Loucy (cell line): ENCODE measurements around the gene CACNA1D.

Experiments
- H2AFZ ChIP-seq: fragments of 200-600 bp; sonication (generic); 2 replicates; pipeline ENCODE4 v1.6.0; 2016; ENCODE audit warnings: antibody characterized with exemption, mild to moderate bottlenecking, low read length, moderate library complexity
- H3F3A ChIP-seq: fragments of 200-600 bp; 2 replicates; pipeline ENCODE4 v1.6.0; 2016; ENCODE audit warnings: antibody characterized with exemption, low read depth, mild to moderate bottlenecking
- H3K27me3 ChIP-seq: fragments of 200-600 bp; sonication (generic); 2 replicates; pipeline ENCODE4 v1.6.1; 2014; ENCODE audit warnings: low read length, mild to moderate bottlenecking; ENCODE audit not compliant: insufficient read depth, poor library complexity, severe bottlenecking
- H3K36me3 ChIP-seq: fragments of 200-600 bp; sonication (generic); 2 replicates; pipeline ENCODE4 v1.6.1; 2016; ENCODE audit warnings: low read length; ENCODE audit not compliant: insufficient read depth
- H3K4me1 ChIP-seq: fragments of 200-600 bp; sonication (generic); 2 replicates; pipeline ENCODE4 v1.5.1; 2014; ENCODE audit warnings: low read length, mild to moderate bottlenecking; ENCODE audit not compliant: insufficient read depth, poor library complexity, severe bottlenecking
- H3K4me2 ChIP-seq: fragments of 200-600 bp; sonication (generic); 2 replicates; pipeline ENCODE4 v1.6.0; 2014; ENCODE audit warnings: antibody characterized with exemption, low read length, low read depth, mild to moderate bottlenecking; ENCODE audit not compliant: poor library complexity, severe bottlenecking
- H3K4me3 ChIP-seq: fragments of 200-600 bp; sonication (generic); 2 replicates; pipeline ENCODE4 v1.5.1; 2014; ENCODE audit warnings: low read length, mild to moderate bottlenecking, mixed read lengths; ENCODE audit not compliant: poor library complexity, severe bottlenecking
- H3K79me2 ChIP-seq: fragments of 200-600 bp; sonication (generic); 2 replicates; pipeline ENCODE4 v1.6.1; 2014; ENCODE audit warnings: low read length; ENCODE audit not compliant: insufficient read depth
- H3K9ac ChIP-seq: fragments of 200-600 bp; sonication (generic); 2 replicates; pipeline ENCODE4 v1.6.0; 2014; ENCODE audit warnings: mild to moderate bottlenecking, low read depth, low read length, moderate library complexity; ENCODE audit not compliant: poor library complexity, severe bottlenecking
- H3K9me2 ChIP-seq: fragments of 200-600 bp; sonication (generic); replicated peaks from 2 replicates; pipeline ENCODE4 v1.6.1; 2016; ENCODE audit warnings: low read depth, low read length, mixed read lengths
- H3K9me3 ChIP-seq: fragments of 200-600 bp; sonication (generic); 2 replicates; pipeline ENCODE4 v1.6.1; 2014; ENCODE audit warnings: mild to moderate bottlenecking, antibody characterized with exemption, low read length, low read depth; ENCODE audit not compliant: insufficient read depth
- H4K20me1 ChIP-seq: fragments of 200-600 bp; sonication (generic); 2 replicates; pipeline ENCODE4 v1.6.0; 2014; ENCODE audit warnings: antibody characterized with exemption, low read length, mild to moderate bottlenecking; ENCODE audit not compliant: insufficient read depth, poor library complexity, severe bottlenecking
- EZH2phosphoT487 ChIP-seq: fragments of 200-600 bp; IDR thresholded peaks from 2 replicates; pipeline ENCODE4 v1.6.1; 2018; ENCODE audit warnings: antibody characterized with exemption, mild to moderate bottlenecking, moderate library complexity, borderline replicate concordance
- TF ChIP-seq, protein P1 (sequence below): fragments of 200-600 bp; sonication (generic); conservative IDR thresholded peaks from 2 replicates; pipeline ENCODE4 v1.5.1; 2014; ENCODE audit warnings: mild to moderate bottlenecking, antibody characterized with exemption, low read length

CACNA1D gene

DNA sequence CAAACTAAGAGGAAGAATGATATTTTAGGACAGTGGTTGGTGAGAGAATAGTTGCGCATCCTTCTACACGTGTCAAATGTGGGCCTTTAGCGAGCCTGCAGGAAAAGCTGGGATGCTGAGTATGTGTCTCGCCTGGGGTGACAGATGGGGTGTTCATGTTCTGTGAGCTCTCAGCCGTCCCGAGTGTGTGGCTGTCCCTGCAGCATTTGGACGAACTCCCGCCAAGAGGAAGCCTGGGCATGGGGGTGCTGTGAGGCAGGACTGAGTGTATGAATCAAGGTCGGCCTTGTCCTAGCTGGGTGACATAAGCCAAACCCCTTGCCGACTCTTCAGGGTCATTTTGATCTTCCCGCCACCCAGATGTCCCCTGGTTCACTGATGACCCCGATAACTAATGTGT is 94.8 kb downstream of the CACNA1D start:
- H4K20me1 ChIP-seq, result no peaks in the 10 kb centered on the region
- no peak overlapping the region for H3K9ac ChIP-seq
- no peaks in the 10 kb centered on the region for H3F3A ChIP-seq
- TF ChIP-seq, protein P1, sequence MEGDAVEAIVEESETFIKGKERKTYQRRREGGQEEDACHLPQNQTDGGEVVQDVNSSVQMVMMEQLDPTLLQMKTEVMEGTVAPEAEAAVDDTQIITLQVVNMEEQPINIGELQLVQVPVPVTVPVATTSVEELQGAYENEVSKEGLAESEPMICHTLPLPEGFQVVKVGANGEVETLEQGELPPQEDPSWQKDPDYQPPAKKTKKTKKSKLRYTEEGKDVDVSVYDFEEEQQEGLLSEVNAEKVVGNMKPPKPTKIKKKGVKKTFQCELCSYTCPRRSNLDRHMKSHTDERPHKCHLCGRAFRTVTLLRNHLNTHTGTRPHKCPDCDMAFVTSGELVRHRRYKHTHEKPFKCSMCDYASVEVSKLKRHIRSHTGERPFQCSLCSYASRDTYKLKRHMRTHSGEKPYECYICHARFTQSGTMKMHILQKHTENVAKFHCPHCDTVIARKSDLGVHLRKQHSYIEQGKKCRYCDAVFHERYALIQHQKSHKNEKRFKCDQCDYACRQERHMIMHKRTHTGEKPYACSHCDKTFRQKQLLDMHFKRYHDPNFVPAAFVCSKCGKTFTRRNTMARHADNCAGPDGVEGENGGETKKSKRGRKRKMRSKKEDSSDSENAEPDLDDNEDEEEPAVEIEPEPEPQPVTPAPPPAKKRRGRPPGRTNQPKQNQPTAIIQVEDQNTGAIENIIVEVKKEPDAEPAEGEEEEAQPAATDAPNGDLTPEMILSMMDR, result no peak
- TF ChIP-seq EZH2phosphoT487, result no peak
- H3K4me2 ChIP-seq, result no peak overlapping the region
- no peaks in the 10 kb centered on the region for H3K79me2 ChIP-seq
- no peak overlapping the region for H3K4me3 ChIP-seq
- H3K9me2 ChIP-seq, result no peaks in the 10 kb centered on the region
- H3K4me1 ChIP-seq, result no peaks in the 10 kb centered on the region
- no peaks in the 10 kb centered on the region for H3K9me3 ChIP-seq
- H2AFZ ChIP-seq, result no peak overlapping the region
- H3K36me3 ChIP-seq, result no peaks in the 10 kb centered on the region
- H3K27me3 ChIP-seq, result no peaks in the 10 kb centered on the region

DNA sequence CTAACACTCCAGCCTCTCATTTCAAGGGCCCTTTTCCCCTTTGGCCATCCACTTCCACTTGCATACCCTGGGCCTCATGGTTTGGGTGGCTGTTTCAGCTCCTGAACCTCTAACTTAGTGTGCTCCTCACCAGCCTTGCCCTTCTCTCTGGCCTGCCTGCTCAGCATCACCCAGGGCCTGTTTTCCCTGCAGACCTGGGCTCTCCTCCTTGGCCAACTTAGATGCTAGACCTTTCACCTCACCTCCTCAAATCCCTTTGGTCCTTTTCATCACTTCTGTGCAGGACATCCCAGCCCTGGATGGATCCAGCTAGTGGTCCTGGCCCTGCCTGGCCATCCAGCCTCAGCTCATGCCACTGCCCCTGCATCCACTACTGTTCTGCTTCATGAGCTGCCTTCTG is 95.4 kb downstream of the CACNA1D start:
- Histone ChIP-seq H4K20me1 (no peaks in the 10 kb centered on the region), H3K9me3 (no peaks in the 10 kb centered on the region), H2AFZ (no peak overlapping the region), H3K27me3 (no peaks in the 10 kb centered on the region), H3K4me1 (no peaks in the 10 kb centered on the region), H3K4me2 (no peak overlapping the region), H3K9ac (no peak overlapping the region), H3K4me3 (no peak overlapping the region), H3K79me2 (no peaks in the 10 kb centered on the region), H3K36me3 (no peaks in the 10 kb centered on the region), H3K9me2 (no peaks in the 10 kb centered on the region), H3F3A (no peaks in the 10 kb centered on the region)
- no peak for TF ChIP-seq EZH2phosphoT487
- TF ChIP-seq, protein P1, result no peak

DNA sequence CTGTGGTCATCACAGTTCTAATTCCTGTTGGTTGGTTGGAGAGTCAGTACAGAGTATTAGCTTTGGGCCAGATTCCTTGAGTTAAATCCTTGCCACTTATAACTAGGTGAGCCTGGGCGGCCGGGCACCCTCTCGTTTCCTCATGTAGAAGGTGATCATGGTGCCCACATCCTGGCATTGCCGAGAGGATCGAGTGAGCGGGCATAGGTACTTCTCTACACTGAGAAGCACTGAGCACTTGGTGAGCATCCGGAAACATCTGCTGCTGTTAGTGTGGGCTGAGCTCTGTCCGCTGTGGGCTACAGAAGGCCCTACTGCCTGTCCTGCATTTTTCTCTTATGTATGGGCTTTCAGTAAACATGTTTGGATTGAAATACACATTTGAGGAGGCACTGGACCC is 96.2 kb downstream of the CACNA1D start:
- no peaks in the 10 kb centered on the region for H3K27me3 ChIP-seq

More for the DNA sequence above, 96.2 kb downstream of the CACNA1D start:
- H3K9me3 ChIP-seq, result no peaks in the 10 kb centered on the region
- H3K4me1 ChIP-seq, result no peaks in the 10 kb centered on the region
- no peak overlapping the region for H3K4me2 ChIP-seq
- no peaks in the 10 kb centered on the region for H3F3A ChIP-seq
- no peak overlapping the region for H3K9ac ChIP-seq
- no peaks in the 10 kb centered on the region for H3K79me2 ChIP-seq
- H2AFZ ChIP-seq, result no peak overlapping the region
- H3K4me3 ChIP-seq, result no peak overlapping the region
- H3K9me2 ChIP-seq, result no peaks in the 10 kb centered on the region
- H3K36me3 ChIP-seq, result no peaks in the 10 kb centered on the region
- TF ChIP-seq EZH2phosphoT487, result no peak
- TF ChIP-seq, protein P1, result no peak
- no peaks in the 10 kb centered on the region for H4K20me1 ChIP-seq
